GM18873 (cell line): ENCODE data around the gene CHST1.
A peak's percentile ranks its signal among the peaks of the same experiment; 100 is the strongest.

Source experiments
- ATAC-seq: cut with Tn5 transposase; IDR thresholded peaks from one replicate; pipeline ENCODE4 v1.9.1; 2021; ENCODE audit warnings: mild to moderate bottlenecking, moderate library complexity, moderate number of reproducible peaks; ENCODE audit not compliant: unreplicated experiment, low FRiP score

CHST1 gene

GRCh38 chr11:45665206-45665932, at the start of gene CHST1:
Gene CHST1, minus strand, starts transcription at chr11:45665622. Its CDS starts 14,699 bp downstream, at chr11:45650923.
- no peak for ATAC-seq

- no peak for ATAC-seq
Observed at GRCh38 chr11:45713573-45713972, 48.2 kb upstream of the CHST1 start.

GRCh38 chr11:45710561-45710960, 45.1 kb upstream of the CHST1 start:
- no peak for ATAC-seq

- ATAC-seq = no peak
Observed at GRCh38 chr11:45708887-45709663, 43.7 kb upstream of the CHST1 start.

- ATAC-seq = no peak
Observed at GRCh38 chr11:45704635-45705034, 39.2 kb upstream of the CHST1 start.

- ATAC-seq = no peak
Observed at GRCh38 chr11:45704133-45704532, 38.7 kb upstream of the CHST1 start.

GRCh38 chr11:45702511-45702910, 37.1 kb upstream of the CHST1 start:
- no peak for ATAC-seq

- no peak for ATAC-seq
Observed at GRCh38 chr11:45698777-45699497, 33.5 kb upstream of the CHST1 start.

GRCh38 chr11:45692808-45693453, 27.5 kb upstream of the CHST1 start:
- no peak for ATAC-seq

GRCh38 chr11:45688472-45689033, 23.1 kb upstream of the CHST1 start:
- ATAC-seq = no peak

- no peak for ATAC-seq
Observed at GRCh38 chr11:45687836-45688235, 22.4 kb upstream of the CHST1 start.

- no peak for ATAC-seq
Observed at GRCh38 chr11:45685964-45686537, 20.6 kb upstream of the CHST1 start.

GRCh38 chr11:45684440-45684839, 19.0 kb upstream of the CHST1 start:
- no peak for ATAC-seq

GRCh38 chr11:45683271-45684058, 18.0 kb upstream of the CHST1 start:
- no peak for ATAC-seq

GRCh38 chr11:45679806-45680205, 14.4 kb upstream of the CHST1 start:
- no peak for ATAC-seq

- ATAC-seq = no peak
Observed at GRCh38 chr11:45678976-45679375, 13.6 kb upstream of the CHST1 start.

GRCh38 chr11:45677770-45678512, 12.5 kb upstream of the CHST1 start:
- no peak for ATAC-seq

- peak; percentile 90 for ATAC-seq
Observed at GRCh38 chr11:45676522-45677095, 11.2 kb upstream of the CHST1 start.
